Astrocyte of the hippocampus (primary cell): ENCODE data around the gene CST5.
A peak's percentile ranks its signal among the peaks of the same experiment; 100 is the strongest.
"Not testable (repeated sequence)": the region's sequence is repeated elsewhere in the genome, so short reads cannot be mapped to it uniquely, and the experiment has no call there.

Experiments used
- DNase-seq: peaks from one replicate; pipeline ENCODE4 v3.0.0; 2011; ENCODE audit warnings: low read depth, low spot score

Gene CST5

GRCh38 chr20:23889775-23890187, 10.2 kb upstream of the CST5 start:
- peak; percentile 27 for DNase-seq

- DNase-seq = no peak
Observed at GRCh38 chr20:23887856-23888255, 8.3 kb upstream of the CST5 start.

- no peak for DNase-seq
Observed at GRCh38 chr20:23884771-23885162, 5.2 kb upstream of the CST5 start.

- no peak for DNase-seq
Observed at GRCh38 chr20:23884136-23884770, 4.7 kb upstream of the CST5 start.

- DNase-seq = no peak
Observed at GRCh38 chr20:23881371-23881770, 1.8 kb upstream of the CST5 start.

DNA sequence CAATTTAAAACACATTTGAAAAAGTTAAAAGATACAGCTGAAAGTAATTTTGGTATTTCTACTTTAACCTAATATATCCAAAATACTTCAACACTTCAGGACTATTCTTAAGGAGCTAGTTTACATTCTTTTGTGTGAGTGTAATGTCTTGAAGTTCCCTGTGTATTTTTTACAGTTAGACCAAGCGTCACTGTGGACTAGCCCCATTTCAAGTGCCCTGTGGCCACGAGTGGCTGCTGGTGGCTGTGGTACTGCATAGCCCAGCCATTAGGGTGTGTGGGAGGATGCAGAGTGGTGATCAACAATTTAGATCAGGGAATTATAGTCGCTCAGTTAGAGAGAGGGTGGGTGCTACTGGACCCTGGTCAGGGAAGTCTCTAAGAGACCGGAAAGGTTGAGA, 869 bp upstream of the CST5 start:
- DNase-seq = no peak

DNA sequence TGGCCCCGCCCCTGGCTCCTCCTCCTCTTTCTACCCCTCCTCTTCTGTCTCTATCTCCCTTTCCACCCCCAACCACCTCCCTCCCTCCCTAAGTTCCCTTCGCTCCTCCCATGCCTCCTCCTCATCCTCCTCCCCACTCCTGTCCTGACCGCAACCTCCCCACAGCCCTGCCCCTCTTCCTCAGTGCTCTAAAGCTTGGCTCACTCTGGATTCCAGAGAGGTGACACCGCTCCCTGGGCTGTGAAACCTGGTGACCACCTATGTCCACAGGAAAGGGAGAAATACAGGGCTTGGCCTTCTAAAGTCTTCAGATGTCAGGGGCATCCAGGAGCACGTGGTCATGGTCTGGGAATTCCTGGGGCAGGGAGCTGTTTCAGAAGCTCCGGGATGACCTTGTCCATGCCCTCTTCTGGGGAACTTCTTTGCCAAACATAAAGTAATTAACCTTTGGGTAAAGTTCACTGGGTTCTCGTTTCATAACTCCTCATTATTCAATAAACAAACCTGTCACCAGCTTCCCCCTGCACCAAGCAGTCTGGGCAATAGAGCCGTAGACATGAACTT, 345 bp upstream of the CST5 start:
- no peak for DNase-seq

DNA sequence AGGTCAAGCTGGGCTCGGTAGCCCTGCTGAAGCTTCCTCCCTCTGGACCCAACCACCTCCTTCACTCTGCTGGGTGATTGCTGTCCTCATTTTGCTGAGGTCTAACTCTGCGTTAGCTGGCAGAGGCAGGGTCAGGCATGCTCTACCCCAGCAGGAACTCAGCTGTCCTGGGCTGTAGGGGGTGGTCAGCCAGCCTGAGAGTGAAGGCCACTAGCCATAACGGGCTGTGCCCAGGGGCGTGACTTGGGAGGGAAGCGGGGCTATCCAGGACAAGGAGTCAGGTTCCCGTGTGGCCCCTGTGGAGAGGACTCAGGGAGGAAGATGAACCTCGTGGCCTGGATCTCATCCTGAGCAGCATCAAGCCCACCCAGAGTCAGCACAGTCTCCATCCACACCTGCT, 761 bp downstream of the CST5 start:
- no peak for DNase-seq

DNA sequence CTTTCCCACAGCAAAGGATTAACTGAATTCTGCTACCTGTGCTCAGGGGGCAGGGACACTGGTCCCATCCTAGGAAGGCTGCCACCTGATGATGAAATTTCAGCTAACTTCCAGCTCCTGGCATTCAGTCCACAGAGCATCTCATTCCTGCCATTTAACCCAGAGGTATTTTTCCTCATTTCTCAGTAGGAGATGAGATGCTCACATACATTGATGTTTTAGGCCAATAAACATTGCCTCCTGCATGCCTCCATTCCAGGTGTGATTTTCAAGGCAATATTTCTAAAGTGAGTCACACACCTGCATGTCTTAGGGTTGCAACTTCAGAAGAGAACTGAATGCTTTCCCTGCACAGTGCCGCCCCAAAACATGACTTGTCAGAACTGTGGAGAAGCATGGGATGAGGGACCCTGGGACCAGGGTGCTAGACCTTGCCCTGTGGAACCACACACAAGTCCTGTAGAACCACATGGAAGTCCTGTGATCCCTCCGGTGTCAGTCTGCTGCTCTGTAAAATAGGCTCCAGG, 1.5 kb downstream of the CST5 start:
- not testable (repeated sequence) for DNase-seq

GRCh38 chr20:23877524-23877923, 2.0 kb downstream of the CST5 start:
- no peak for DNase-seq

DNA sequence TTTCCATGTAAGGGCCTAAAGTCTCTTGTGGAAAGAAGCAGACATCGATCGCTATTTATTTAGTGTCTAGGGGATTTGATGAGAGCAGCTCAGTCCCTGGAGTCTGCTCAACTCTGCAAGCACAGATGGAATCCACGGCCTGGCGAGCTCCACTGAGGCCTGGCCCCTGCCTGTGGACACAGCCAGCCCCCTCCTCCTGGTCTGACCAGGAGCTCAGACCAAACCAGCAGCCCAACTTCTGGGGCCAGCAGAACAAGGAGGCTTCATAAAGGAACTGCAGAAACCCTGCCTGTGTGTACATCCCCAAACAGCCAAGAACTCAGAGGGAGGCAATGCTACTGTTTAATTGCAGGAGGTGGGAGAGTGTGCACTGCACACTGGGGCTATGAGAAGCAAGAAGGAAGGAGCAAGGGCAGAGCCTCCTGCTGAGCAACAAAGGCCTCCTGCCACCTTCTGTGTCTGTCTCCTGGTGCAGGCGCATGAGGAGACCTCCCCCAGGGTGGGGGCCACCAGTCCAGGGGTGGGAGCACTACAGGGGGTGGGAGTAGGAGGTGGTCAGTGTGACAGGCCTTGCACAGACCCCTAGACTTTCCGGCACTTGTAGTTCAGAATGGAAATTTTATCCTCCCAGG, 3.8 kb downstream of the CST5 start:
- no peak for DNase-seq

- no peak for DNase-seq
Observed at GRCh38 chr20:23874747-23875146, 4.8 kb downstream of the CST5 start.

GRCh38 chr20:23873370-23874015, 6.1 kb downstream of the CST5 start:
- no peak for DNase-seq

DNA sequence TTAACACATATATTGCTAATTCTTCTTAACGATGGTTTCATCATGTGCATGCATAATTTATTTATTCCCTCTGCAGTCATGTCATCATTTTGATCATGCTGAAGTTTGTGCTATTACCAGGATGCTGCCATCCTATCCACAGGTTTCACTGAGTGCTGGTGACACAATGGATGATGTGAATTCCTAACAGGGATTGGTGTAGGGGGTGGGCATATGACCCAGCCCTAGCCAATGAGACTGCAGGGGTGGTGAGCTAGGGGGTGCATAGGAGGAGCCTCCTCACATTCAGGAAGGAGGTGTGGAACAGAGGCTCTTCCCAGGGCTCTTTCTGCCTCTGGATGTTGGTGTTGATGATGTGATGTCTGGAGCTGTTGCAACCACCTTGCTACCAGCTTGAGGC, 7.5 kb downstream of the CST5 start:
- no peak for DNase-seq

DNA sequence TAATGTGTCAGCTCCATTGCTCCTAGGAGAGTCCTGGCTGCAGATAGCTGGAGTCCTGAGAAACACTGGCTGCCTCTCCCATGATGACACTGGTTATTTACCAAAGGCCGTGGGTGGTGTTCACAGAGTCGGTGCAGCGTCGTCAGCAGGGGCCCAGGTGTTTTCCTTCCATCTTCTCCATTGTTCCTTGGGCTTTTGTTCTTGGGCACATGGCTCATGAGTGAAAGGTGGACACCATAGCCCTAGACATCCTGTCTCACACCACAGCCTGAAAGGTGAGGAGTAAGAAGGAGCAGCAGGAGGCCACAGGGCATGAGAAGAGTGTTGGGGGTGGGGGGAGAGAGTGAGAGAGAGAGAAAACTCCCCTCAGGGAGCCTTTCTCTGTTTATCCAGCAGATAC, 9.1 kb downstream of the CST5 start:
- no peak for DNase-seq

- no peak for DNase-seq
Observed at GRCh38 chr20:23869520-23869919, 10.0 kb downstream of the CST5 start.

GRCh38 chr20:23868321-23868720, 11.2 kb downstream of the CST5 start:
- DNase-seq = no peak

DNA sequence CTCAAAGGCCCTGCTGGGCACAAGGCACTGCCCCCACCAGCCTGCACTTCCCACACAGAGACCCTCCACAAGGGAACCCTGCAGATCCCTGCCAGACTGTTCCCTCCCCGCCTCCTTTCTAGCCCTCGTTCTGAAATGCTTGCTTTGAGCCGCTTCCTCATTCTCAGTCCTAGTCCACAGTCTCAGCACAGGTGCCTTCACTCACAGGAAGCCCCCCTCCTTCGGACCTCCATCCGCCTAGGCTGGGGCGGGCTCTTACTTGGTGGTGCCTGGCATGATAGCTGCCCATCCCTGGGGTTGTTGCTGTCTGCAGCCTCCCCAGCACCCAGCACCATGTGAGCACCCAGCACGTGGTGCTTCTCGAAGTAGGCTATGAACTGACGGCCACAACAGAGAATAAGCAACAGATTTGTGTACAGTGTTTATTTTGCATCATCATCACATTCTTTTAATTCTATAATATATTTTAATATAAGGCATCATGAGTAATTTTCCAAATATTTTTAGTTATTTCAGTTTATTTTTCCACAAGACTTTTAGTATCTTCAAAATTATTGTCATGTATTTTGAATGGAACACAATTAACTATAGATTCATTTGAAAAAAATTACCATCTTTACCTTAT, 12.3 kb downstream of the CST5 start:
- no peak for DNase-seq

GRCh38 chr20:23860771-23861170, 18.8 kb downstream of the CST5 start:
- DNase-seq = not testable (repeated sequence)

DNA sequence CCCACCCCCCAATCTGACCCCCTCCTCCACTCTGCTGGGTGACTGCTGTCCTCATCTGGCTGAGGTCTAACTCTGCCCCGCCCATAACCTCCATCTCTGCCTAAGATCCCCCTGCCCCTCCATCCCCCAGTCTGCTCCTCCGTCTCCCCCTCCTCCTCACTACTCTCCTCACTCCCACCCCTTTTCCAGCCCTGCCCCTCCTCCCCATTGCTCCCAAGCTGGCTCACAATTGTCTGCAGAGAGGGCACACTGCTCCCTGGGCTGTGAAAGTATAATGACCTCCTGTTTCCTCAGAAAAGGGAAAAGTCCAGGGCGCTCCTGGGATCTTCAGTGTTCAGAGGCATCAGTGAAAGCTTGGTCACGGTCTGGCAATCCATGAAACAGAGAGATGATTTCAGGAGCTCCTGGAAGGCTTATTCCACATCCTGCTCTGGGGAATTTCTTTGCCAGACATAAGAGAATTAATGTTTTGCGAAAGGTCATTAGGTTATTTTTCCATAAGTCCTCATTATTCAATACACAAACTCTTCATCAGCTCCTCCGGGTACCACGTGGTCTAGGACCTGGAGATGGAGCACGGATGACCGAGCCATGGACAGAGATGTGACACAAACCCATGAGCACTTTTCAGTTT, 21.5 kb downstream of the CST5 start:
- no peak for DNase-seq

DNA sequence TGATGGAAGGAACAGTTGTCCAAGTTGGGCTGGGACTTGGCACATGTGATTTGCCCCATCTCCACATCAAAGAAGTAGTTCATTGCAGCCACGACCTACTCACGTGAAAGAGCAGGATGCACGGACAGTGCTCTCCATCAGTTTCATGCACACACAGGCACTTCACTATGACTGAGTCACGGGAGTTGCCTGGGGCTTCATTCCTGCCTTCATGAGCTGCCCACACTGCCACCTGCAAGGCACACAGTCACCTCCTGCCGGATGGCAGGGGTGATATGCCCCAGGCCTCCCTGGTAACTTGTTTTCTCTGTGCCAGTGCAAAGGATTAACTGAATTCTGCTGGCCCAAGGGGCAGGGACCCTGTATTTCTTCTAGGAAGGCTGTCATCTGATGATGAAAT, 22.8 kb downstream of the CST5 start:
- no peak for DNase-seq

DNA sequence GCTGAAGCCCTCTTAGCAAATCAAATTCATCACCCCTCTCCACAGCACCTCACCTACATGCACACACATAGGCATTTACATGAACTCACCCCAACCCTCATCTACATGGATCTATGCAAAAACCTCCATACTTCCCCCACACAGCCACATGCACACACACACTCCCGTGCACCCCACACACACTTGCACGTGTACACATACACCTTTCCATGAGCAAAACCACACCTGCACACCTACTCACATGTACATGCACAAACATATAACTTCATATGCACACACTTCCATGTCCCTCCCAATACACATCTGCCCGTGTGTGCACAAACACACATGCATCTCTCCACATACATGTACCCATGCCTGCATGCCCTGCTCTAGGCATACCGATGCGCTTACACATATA, 23.3 kb downstream of the CST5 start:
- DNase-seq = no peak
